Breast epithelium (tissue), 3 donors: ENCODE measurements around the gene NIN.

Experiments used
- POLR2A ChIP-seq: fragments of 450-650 bp; IDR thresholded peaks from one replicate; pipeline ENCODE4 v1.6.1; 2016; ENCODE audit warnings: antibody characterized with exemption, mild to moderate bottlenecking, moderate library complexity
- POLR2AphosphoS5 ChIP-seq, 3 donors: sonication (generic); formaldehyde crosslinking; IDR thresholded peaks; one replicate each; pipeline ENCODE4 v1.6.1; 2017; ENCODE audit warnings: antibody characterized with exemption in 3 of 3
- TF ChIP-seq, protein P1 (sequence below), 3 donors: fragments of 450-650 bp; IDR thresholded peaks; one replicate each; pipeline ENCODE4 v1.5.1; 2016 to 2017; ENCODE audit warnings: antibody characterized with exemption in 3 of 3, mild to moderate bottlenecking in 3 of 3, moderate library complexity in 3 of 3

DNA sequence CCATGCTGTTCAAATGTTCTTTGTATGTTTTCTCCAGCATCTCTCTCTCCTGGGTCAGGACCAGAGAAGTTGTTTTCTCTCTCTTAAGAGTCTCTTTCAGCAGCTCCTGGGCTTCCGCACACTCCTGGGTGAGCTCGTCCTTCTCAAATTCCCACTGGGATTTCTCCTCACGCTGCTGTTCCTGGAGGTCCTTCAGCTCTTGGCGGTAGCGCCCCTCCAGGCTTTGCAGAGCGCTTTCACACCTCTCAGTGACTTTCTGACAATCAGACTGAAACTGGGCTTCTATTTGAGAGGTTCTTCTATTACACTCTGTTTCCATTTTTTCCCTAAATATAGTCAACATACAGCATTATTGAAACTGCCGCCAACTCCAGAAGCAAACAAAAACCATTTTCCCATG is 72.7 kb downstream of the NIN start:
- TF ChIP-seq, protein P1, sequence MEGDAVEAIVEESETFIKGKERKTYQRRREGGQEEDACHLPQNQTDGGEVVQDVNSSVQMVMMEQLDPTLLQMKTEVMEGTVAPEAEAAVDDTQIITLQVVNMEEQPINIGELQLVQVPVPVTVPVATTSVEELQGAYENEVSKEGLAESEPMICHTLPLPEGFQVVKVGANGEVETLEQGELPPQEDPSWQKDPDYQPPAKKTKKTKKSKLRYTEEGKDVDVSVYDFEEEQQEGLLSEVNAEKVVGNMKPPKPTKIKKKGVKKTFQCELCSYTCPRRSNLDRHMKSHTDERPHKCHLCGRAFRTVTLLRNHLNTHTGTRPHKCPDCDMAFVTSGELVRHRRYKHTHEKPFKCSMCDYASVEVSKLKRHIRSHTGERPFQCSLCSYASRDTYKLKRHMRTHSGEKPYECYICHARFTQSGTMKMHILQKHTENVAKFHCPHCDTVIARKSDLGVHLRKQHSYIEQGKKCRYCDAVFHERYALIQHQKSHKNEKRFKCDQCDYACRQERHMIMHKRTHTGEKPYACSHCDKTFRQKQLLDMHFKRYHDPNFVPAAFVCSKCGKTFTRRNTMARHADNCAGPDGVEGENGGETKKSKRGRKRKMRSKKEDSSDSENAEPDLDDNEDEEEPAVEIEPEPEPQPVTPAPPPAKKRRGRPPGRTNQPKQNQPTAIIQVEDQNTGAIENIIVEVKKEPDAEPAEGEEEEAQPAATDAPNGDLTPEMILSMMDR (IDR thresholded peaks at IDR 0.05): no peak
- TF ChIP-seq POLR2A (no peak), POLR2AphosphoS5 (IDR thresholded peaks at IDR 0.05) (no peak)
